Measurements from ENCODE around the gene TGOLN2. TPM values are rescaled to one million over a fixed set of nuclear protein-coding genes. Genes with fewer than 3 reads are reported as not detected.

The TGOLN2 gene
- total RNA-seq, 1 experiment from 2014 or later, result 178 TPM

- intact Hi-C loops (cut with micrococcal nuclease; ENCODE audit: unreplicated experiment), result no loop called here
- DNase-seq (ENCODE audit: low read depth, low spot score) (no peak), ATAC-seq (no peak)
- no peak overlapping the region for H3K4me3 ChIP-seq (ENCODE audit: low read depth in 2 of 2, low read length in 2 of 2)
- ChIA-PET POLR2A (interaction anchor here (0.7 kb wide), 2 partner anchors 14 to 133 kb away, joined by 3 read pairs; no protein-coding TSS in a partner anchor), CTCF (interaction anchor here (0.7 kb wide), 1 partner anchor 43 kb away, joined by 4 read pairs; no protein-coding TSS in a partner anchor)
- no TSS peak for BruUV-seq (replicated peaks)
- in situ Hi-C loops (cut with HindIII; ENCODE audit: low pct_unique_long_range_greater_than_20kb, low sequenced_read_pairs), result no loop called here
- H3K4me1 ChIP-seq (ENCODE audit: control insufficient read depth, insufficient read depth, low read length), result no peaks in the 10 kb centered on the region
- no peak for TF ChIP-seq POLR2AphosphoS5 (IDR thresholded peaks at IDR 0.05; ENCODE audit: low read depth, low read length)
- TF ChIP-seq SIN3A (IDR thresholded peaks at IDR 0.05; ENCODE audit: borderline replicate concordance, insufficient read depth, low read depth, low read length), result no peak
- TF ChIP-seq CTCF (IDR thresholded peaks at IDR 0.05), result no peak
- TF ChIP-seq TCF7L2 (IDR thresholded peaks at IDR 0.05; ENCODE audit: low read depth, low read length), result no peak
- TF ChIP-seq REST (IDR thresholded peaks at IDR 0.05; ENCODE audit: insufficient read depth in 1 of 2, low read depth in 2 of 2, low read length in 1 of 2), result no peak
- no peak overlapping the region for H3K27ac ChIP-seq (ENCODE audit: low read length)
- peaks cover 2% of the 10 kb centered on the region; the same call in 1 of the 2 replicates for H3K36me3 ChIP-seq (ENCODE audit: control insufficient read depth, insufficient read depth, low read length)
- H3K27me3 ChIP-seq (ENCODE audit: control insufficient read depth, insufficient read depth, low read length), result no peaks in the 10 kb centered on the region
- H3K9me3 ChIP-seq (ENCODE audit: control insufficient read depth, insufficient read depth, low read depth, low read length), result no peaks in the 10 kb centered on the region
Measured at GRCh38 chr2:85312404-85312803, 15.4 kb downstream of the TGOLN2 start.

GRCh38 chr2:85310330-85310729 lies 17.5 kb downstream of the TGOLN2 start:
- ATAC-seq (no peak), DNase-seq (ENCODE audit: low read depth, low spot score) (no peak)
- Histone ChIP-seq H3K4me1 (ENCODE audit: control insufficient read depth, insufficient read depth, low read length) (no peaks in the 10 kb centered on the region), H3K27ac (ENCODE audit: low read length) (no peak overlapping the region), H3K4me3 (ENCODE audit: low read depth in 2 of 2, low read length in 2 of 2) (no peak overlapping the region), H3K9me3 (ENCODE audit: control insufficient read depth, insufficient read depth, low read depth, low read length) (no peaks in the 10 kb centered on the region), H3K36me3 (ENCODE audit: control insufficient read depth, insufficient read depth, low read length) (no peaks in the 10 kb centered on the region; the same call in 1 of the 2 replicates), H3K27me3 (ENCODE audit: control insufficient read depth, insufficient read depth, low read length) (no peaks in the 10 kb centered on the region)
- TF ChIP-seq SIN3A (IDR thresholded peaks at IDR 0.05; ENCODE audit: borderline replicate concordance, insufficient read depth, low read depth, low read length) (no peak), REST (IDR thresholded peaks at IDR 0.05; ENCODE audit: insufficient read depth in 1 of 2, low read depth in 2 of 2, low read length in 1 of 2) (no peak), CTCF (IDR thresholded peaks at IDR 0.05) (no peak), POLR2AphosphoS5 (IDR thresholded peaks at IDR 0.05; ENCODE audit: low read depth, low read length) (no peak)
- ChIA-PET POLR2A (interaction anchor here (1.0 kb wide), 1 partner anchor 237 kb away, joined by 8 read pairs; no protein-coding TSS in a partner anchor), CTCF (no interaction called here)
- intact Hi-C loops (cut with micrococcal nuclease; ENCODE audit: unreplicated experiment) (no loop called here), in situ Hi-C loops (cut with HindIII; ENCODE audit: low pct_unique_long_range_greater_than_20kb, low sequenced_read_pairs) (no loop called here)
- no TSS peak for BruUV-seq (replicated peaks)
